ENCODE results near the gene HPSE. TPM values are rescaled to one million over a fixed set of nuclear protein-coding genes. Genes with fewer than 3 reads are reported as not detected.

The HPSE gene
- 23.1 and 24.1 TPM in 2 replicates for total RNA-seq

- intact Hi-C loops (cut with micrococcal nuclease): loop anchor here (1.0 kb wide), 1 partner anchor 121 kb away; the partner anchor contains the start of gene HELQ
- peak; percentile 67 for DNase-seq (ENCODE audit: low spot score)
- Mint-ChIP-seq H3K36me3 (ENCODE audit: low read depth) (peaks cover 19% of the 10 kb centered on the region), H3K4me3 (peak within 1 kb of the TSS; percentile 84), H3K27me3 (ENCODE audit: insufficient read depth) (peaks cover 17% of the 10 kb centered on the region), H3K4me1 (ENCODE audit: low read depth) (peaks cover 40% of the 10 kb centered on the region), H3K9me3 (peaks cover 14% of the 10 kb centered on the region), H3K27ac (peak within 1 kb of the TSS; percentile 64)
These were observed at the start of gene HPSE for GRCh38 chr4:83334425-83335241. TSS of gene HPSE (minus strand) at chr4:83334848. CDS start at chr4:83334782, 66 bp downstream.

DNA sequence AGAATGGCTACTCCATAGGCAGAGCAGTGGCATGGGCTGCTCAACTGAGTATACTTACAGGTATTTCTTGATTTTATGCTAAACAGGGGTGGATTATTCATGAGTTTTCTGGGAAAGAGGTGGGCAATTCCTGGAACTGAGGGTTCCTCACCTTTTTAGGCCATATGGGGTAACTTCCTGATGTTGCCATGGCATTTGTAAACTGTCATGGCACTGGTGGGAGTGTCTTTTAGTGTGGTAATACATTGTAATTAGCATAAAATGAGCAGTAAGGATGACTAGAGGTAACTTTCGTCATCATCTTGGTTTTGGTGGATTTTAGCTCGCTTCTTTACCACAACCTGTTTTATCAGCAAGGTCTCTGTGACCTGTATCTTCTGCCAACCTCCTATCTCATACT lies 48.2 kb upstream of the HPSE start:
- intact Hi-C loops (cut with micrococcal nuclease): no loop called here
- no peak for DNase-seq (ENCODE audit: low spot score)
- H3K9me3 Mint-ChIP-seq: peaks cover 26% of the 10 kb centered on the region
- no peaks in the 10 kb centered on the region for H3K4me1 Mint-ChIP-seq (ENCODE audit: low read depth)
- H3K27ac Mint-ChIP-seq: no peak overlapping the region
- H3K27me3 Mint-ChIP-seq (ENCODE audit: insufficient read depth): no peaks in the 10 kb centered on the region
- peaks cover 2% of the 10 kb centered on the region for H3K36me3 Mint-ChIP-seq (ENCODE audit: low read depth)
- no peak overlapping the region for H3K4me3 Mint-ChIP-seq

GRCh38 chr4:83381173-83381572 lies 46.5 kb upstream of the HPSE start:
- no peaks in the 10 kb centered on the region for H3K27me3 Mint-ChIP-seq (ENCODE audit: insufficient read depth)
- DNase-seq (ENCODE audit: low spot score): no peak
- no peak overlapping the region for H3K27ac Mint-ChIP-seq
- H3K4me1 Mint-ChIP-seq (ENCODE audit: low read depth): no peaks in the 10 kb centered on the region
- H3K4me3 Mint-ChIP-seq: no peak overlapping the region
- peaks cover 37% of the 10 kb centered on the region for H3K9me3 Mint-ChIP-seq
- intact Hi-C loops (cut with micrococcal nuclease): no loop called here
- H3K36me3 Mint-ChIP-seq (ENCODE audit: low read depth): peaks cover 2% of the 10 kb centered on the region

- no peak overlapping the region for H3K27ac Mint-ChIP-seq
- DNase-seq (ENCODE audit: low spot score): no peak
These were observed 43.8 kb upstream of the HPSE start for GRCh38 chr4:83378419-83378818.

GRCh38 chr4:83372931-83373330 lies 38.3 kb upstream of the HPSE start:
- peaks cover 18% of the 10 kb centered on the region for H3K9me3 Mint-ChIP-seq
- intact Hi-C loops (cut with micrococcal nuclease): no loop called here
- no peak for DNase-seq (ENCODE audit: low spot score)
- no peak overlapping the region for H3K4me3 Mint-ChIP-seq
- H3K36me3 Mint-ChIP-seq (ENCODE audit: low read depth): no peaks in the 10 kb centered on the region
- peaks cover 9% of the 10 kb centered on the region for H3K4me1 Mint-ChIP-seq (ENCODE audit: low read depth)
- H3K27me3 Mint-ChIP-seq (ENCODE audit: insufficient read depth): peaks cover 5% of the 10 kb centered on the region
- H3K27ac Mint-ChIP-seq: no peak overlapping the region

More at GRCh38 chr4:83378419-83378818, 43.8 kb upstream of the HPSE start:
- Mint-ChIP-seq H3K36me3 (ENCODE audit: low read depth) (peaks cover 2% of the 10 kb centered on the region), H3K4me3 (no peak overlapping the region), H3K27me3 (ENCODE audit: insufficient read depth) (peaks cover 2% of the 10 kb centered on the region), H3K4me1 (ENCODE audit: low read depth) (no peaks in the 10 kb centered on the region), H3K9me3 (peaks cover 43% of the 10 kb centered on the region)
- intact Hi-C loops (cut with micrococcal nuclease): no loop called here

DNA sequence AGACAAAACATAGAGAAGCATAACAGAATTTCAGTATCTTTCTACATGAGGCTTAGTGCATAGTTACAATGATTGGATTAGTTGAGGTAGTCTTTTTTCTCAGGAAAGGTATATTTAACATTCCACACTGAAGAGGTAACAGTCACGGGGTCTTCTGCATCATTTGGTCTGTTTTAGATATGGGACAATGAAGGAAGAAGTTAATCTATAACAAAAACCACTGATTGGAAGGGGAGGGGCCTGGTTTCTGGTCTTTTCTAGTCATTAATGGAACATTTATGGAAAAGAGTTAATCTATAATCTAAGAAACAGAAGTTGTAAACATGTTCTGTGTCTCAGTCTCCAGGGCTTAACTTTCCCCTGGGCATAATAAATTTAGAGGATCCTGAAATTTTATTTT lies 37.3 kb upstream of the HPSE start:
- no peaks in the 10 kb centered on the region for H3K36me3 Mint-ChIP-seq (ENCODE audit: low read depth)
- H3K4me1 Mint-ChIP-seq (ENCODE audit: low read depth): peaks cover 9% of the 10 kb centered on the region
- intact Hi-C loops (cut with micrococcal nuclease): no loop called here
- no peak overlapping the region for H3K27ac Mint-ChIP-seq
- no peak for DNase-seq (ENCODE audit: low spot score)
- H3K27me3 Mint-ChIP-seq (ENCODE audit: insufficient read depth): peaks cover 5% of the 10 kb centered on the region
- no peak overlapping the region for H3K4me3 Mint-ChIP-seq
- peaks cover 9% of the 10 kb centered on the region for H3K9me3 Mint-ChIP-seq

- no peak for DNase-seq (ENCODE audit: low spot score)
- intact Hi-C loops (cut with micrococcal nuclease): no loop called here
- no peak overlapping the region for H3K27ac Mint-ChIP-seq
- H3K9me3 Mint-ChIP-seq: peaks cover 6% of the 10 kb centered on the region
- no peak overlapping the region for H3K4me3 Mint-ChIP-seq
- H3K36me3 Mint-ChIP-seq (ENCODE audit: low read depth): no peaks in the 10 kb centered on the region
- H3K27me3 Mint-ChIP-seq (ENCODE audit: insufficient read depth): peaks cover 5% of the 10 kb centered on the region
- peaks cover 9% of the 10 kb centered on the region for H3K4me1 Mint-ChIP-seq (ENCODE audit: low read depth)
These were observed 36.6 kb upstream of the HPSE start for GRCh38 chr4:83371235-83371634.

GRCh38 chr4:83370640-83370906 lies 35.9 kb upstream of the HPSE start:
- no peak for DNase-seq (ENCODE audit: low spot score)
- H3K27ac Mint-ChIP-seq: no peak overlapping the region
- no peaks in the 10 kb centered on the region for H3K9me3 Mint-ChIP-seq
- peaks cover 9% of the 10 kb centered on the region for H3K4me1 Mint-ChIP-seq (ENCODE audit: low read depth)
- H3K27me3 Mint-ChIP-seq (ENCODE audit: insufficient read depth): peaks cover 6% of the 10 kb centered on the region
- no peaks in the 10 kb centered on the region for H3K36me3 Mint-ChIP-seq (ENCODE audit: low read depth)
- H3K4me3 Mint-ChIP-seq: no peak overlapping the region
- intact Hi-C loops (cut with micrococcal nuclease): no loop called here

DNA sequence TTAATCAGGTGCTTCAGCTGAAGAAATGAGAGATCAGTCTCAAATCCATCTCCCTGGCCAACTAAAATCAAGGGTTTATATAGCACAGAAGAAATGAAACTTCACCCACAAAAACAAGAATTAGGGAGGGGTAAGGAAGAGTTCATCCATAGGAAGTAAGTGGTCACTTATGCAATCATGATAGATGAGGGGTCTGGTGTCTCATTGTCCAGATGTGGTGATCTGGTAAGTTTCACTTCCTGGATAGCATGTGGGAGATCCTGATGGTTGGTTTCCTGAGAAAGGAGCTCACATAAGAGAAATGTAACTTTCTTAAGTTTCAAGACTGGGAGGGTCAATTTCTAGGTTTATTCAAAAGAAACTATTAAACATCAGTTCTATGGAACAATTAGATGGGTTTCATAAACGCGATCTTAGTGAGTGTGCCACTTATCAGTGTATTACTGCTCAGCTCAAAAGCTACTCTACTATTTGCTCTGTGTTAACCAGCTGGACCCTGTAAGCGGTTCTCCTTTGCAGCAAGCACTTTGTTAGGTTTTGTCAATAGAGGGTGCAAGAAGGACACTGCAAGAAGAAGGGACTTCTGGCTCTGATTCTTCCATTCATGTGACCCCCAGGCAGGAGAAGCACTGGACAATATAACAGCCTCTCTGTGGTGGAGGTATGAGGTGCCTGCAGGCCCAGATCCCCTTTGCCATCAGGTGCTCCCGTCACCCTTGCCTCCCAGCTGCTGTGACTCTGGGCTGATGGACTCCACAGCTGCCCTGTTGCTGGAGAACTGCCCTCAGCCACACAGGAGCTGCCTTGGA lies 35.4 kb upstream of the HPSE start:
- intact Hi-C loops (cut with micrococcal nuclease): no loop called here
- no peak overlapping the region for H3K27ac Mint-ChIP-seq
- H3K4me3 Mint-ChIP-seq: no peak overlapping the region

DNA sequence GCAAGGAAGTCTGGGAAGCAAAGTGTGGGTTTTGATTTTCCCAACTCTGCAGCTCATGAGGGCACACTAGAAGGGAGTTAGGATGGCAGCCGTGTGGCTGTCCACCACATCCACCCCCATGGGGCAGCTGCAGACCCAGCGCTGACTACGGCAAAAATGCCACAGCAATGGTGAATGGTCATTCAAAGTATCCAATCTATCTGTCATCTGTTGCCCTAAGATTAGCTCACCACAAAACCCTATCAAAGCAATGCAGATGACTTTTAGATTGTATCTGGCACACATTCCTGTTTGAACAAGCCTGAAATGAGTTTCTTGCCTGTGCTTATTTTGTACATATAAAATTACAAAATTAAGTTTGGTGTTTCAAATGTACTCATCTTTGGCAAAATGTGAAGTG lies 29.7 kb upstream of the HPSE start:
- Mint-ChIP-seq H3K4me3 (no peak overlapping the region), H3K4me1 (ENCODE audit: low read depth) (peaks cover 1% of the 10 kb centered on the region), H3K27me3 (ENCODE audit: insufficient read depth) (peaks cover 7% of the 10 kb centered on the region), H3K36me3 (ENCODE audit: low read depth) (no peaks in the 10 kb centered on the region), H3K27ac (no peak overlapping the region), H3K9me3 (no peaks in the 10 kb centered on the region)
- no peak for DNase-seq (ENCODE audit: low spot score)
- intact Hi-C loops (cut with micrococcal nuclease): no loop called here

More for the DNA sequence above, 35.4 kb upstream of the HPSE start:
- Mint-ChIP-seq H3K4me1 (ENCODE audit: low read depth) (peaks cover 9% of the 10 kb centered on the region), H3K27me3 (ENCODE audit: insufficient read depth) (peaks cover 9% of the 10 kb centered on the region), H3K36me3 (ENCODE audit: low read depth) (no peaks in the 10 kb centered on the region), H3K9me3 (no peaks in the 10 kb centered on the region)
- no peak for DNase-seq (ENCODE audit: low spot score)

GRCh38 chr4:83362492-83363329 lies 28.1 kb upstream of the HPSE start:
- Mint-ChIP-seq H3K27me3 (ENCODE audit: insufficient read depth) (peaks cover 7% of the 10 kb centered on the region), H3K27ac (no peak overlapping the region), H3K4me1 (ENCODE audit: low read depth) (peaks cover 1% of the 10 kb centered on the region), H3K36me3 (ENCODE audit: low read depth) (no peaks in the 10 kb centered on the region), H3K4me3 (no peak overlapping the region), H3K9me3 (no peaks in the 10 kb centered on the region)
- no peak for DNase-seq (ENCODE audit: low spot score)
- intact Hi-C loops (cut with micrococcal nuclease): no loop called here

DNA sequence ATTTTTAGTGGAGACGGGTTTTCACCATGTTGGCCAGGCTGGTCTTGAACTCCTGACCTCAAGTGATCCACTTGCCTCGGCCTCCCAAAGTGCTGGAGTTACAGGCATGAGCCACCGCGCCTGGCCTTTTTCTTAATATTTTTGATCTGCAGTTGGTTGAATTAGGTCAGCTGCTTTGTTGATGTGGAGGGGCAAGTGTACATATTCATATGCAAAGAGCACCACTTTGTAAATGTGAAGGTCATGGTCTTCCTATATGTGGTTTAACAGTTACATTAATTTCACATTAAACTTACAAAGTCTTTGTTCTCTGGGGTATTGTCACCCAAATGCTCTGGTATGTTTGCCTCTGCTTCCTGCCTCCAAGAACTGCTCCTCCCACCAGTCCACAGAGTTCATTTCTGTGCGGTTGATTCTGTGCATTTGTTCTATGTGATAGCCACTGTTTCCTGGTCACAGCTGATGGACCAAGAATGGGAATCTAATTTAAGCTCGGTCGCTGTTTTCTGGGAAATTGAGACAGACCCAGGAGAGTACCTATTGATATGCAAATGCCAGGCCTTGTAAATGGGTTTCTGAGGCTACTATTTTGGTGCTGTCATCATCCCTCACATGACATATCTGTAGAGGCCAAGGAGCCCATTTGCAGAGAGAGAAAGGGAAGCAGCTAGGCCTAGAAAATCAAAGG lies 26.9 kb upstream of the HPSE start:
- H3K4me1 Mint-ChIP-seq (ENCODE audit: low read depth): peaks cover 13% of the 10 kb centered on the region

More for the DNA sequence above, 26.9 kb upstream of the HPSE start:
- Mint-ChIP-seq H3K36me3 (ENCODE audit: low read depth) (no peaks in the 10 kb centered on the region), H3K27me3 (ENCODE audit: insufficient read depth) (peaks cover 7% of the 10 kb centered on the region), H3K27ac (no peak overlapping the region), H3K4me3 (no peak overlapping the region), H3K9me3 (no peaks in the 10 kb centered on the region)
- intact Hi-C loops (cut with micrococcal nuclease): no loop called here
- no peak for DNase-seq (ENCODE audit: low spot score)

Data from activated T-helper 1 cell treated with anti-CD3 and anti-CD28 coated beads, Interleukin-12 subunit alpha, Interleukin-12 subunit beta, Interleukin-2, Interleukin-4 antibody, amounts not matched to agents 30 ng/mL and 10 ng/mL and 1 ng/mL, durations not matched to agents 14 hours and 24 hours and 36 hours (primary cell).